ENCODE results near the gene PACS1.

DNA sequence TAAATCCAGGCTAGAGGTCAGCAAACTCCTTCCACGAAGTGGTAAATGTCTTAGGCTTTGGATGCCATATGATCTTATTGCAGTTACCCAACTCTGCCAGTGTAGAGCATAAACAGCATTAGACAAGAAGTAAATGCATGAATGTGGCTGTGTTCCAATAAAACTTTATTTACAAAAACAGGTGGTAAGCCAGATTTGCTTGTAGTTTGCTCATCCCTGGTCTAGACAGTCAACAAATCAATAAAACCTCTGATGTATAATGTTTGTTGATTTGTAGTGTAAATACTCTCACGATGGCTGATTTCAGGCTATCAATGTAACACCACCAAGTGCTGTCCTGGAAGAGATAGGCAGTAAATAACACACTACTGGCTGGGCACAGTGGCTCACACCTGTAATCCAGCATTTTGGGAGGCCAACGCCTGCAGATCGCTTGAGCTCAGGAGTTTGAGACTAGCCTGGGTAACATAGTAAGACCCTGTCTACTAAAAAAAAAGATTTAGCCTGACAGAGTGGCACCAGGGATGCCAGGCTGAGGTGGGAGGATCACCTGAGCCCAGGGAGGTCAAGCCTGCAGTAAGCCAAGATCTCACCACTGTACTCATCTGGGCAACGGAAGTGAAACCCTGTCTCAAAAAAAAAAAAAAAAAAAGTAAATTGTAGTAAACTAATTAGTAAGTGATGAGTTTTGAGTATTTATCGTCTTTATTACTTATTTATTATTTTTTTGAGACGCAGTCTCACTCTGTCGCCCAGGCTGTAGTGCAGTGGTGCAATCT lies 36.9 kb upstream of the PACS1 start:
- TF ChIP-seq, protein P1, sequence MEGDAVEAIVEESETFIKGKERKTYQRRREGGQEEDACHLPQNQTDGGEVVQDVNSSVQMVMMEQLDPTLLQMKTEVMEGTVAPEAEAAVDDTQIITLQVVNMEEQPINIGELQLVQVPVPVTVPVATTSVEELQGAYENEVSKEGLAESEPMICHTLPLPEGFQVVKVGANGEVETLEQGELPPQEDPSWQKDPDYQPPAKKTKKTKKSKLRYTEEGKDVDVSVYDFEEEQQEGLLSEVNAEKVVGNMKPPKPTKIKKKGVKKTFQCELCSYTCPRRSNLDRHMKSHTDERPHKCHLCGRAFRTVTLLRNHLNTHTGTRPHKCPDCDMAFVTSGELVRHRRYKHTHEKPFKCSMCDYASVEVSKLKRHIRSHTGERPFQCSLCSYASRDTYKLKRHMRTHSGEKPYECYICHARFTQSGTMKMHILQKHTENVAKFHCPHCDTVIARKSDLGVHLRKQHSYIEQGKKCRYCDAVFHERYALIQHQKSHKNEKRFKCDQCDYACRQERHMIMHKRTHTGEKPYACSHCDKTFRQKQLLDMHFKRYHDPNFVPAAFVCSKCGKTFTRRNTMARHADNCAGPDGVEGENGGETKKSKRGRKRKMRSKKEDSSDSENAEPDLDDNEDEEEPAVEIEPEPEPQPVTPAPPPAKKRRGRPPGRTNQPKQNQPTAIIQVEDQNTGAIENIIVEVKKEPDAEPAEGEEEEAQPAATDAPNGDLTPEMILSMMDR (optimal IDR thresholded peaks at IDR 0.05 in 1 of 3, IDR thresholded peaks at IDR 0.05 in 1 of 3, conservative IDR thresholded peaks at IDR 0.05 in 1 of 3; ENCODE audit: extremely low read depth in 1 of 3, insufficient read depth in 2 of 3, low read length in 3 of 3) = no peak
- no peak for TF ChIP-seq EZH2 (IDR thresholded peaks at IDR 0.05; ENCODE audit: low read length)
